ENCODE data around the gene RABEPK.

DNA sequence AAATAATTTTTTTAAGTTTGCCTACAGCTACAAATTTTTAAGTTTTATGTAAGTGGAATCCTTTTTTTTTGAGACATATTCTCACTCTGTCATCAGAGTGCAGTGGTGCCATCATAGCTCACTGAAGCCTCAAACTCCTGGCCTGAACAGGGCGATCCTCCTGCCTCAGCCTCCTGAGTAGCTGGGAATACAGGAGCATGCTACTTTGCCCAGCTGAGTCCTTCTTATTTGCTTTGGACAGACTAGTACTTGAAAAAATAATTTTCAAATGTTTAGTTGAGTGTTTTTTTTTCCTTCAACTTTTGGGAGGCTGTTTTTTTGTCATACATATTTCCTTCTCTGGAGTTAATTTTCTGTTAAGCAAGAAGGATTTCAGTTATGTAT is 68.7 kb downstream of the RABEPK start:
- TF ChIP-seq CTCF (optimal IDR thresholded peaks at IDR 0.05 in 1 of 3, IDR thresholded peaks at IDR 0.05 in 1 of 3, conservative IDR thresholded peaks at IDR 0.05 in 1 of 3; ENCODE audit: extremely low read depth in 1 of 3, insufficient read depth in 2 of 3, low read length in 3 of 3), result no peak
- no peak for TF ChIP-seq EZH2 (IDR thresholded peaks at IDR 0.05; ENCODE audit: low read length)
